GM21515 (cell line): Measurements from ENCODE around the gene MYO9B.
A peak's percentile ranks its signal among the peaks of the same experiment; 100 is the strongest.

ENCODE experiments used
- ATAC-seq: cut with Tn5 transposase; IDR thresholded peaks from one replicate; pipeline ENCODE4 v1.9.1; 2021; ENCODE audit not compliant: unreplicated experiment

Gene MYO9B, protein sequence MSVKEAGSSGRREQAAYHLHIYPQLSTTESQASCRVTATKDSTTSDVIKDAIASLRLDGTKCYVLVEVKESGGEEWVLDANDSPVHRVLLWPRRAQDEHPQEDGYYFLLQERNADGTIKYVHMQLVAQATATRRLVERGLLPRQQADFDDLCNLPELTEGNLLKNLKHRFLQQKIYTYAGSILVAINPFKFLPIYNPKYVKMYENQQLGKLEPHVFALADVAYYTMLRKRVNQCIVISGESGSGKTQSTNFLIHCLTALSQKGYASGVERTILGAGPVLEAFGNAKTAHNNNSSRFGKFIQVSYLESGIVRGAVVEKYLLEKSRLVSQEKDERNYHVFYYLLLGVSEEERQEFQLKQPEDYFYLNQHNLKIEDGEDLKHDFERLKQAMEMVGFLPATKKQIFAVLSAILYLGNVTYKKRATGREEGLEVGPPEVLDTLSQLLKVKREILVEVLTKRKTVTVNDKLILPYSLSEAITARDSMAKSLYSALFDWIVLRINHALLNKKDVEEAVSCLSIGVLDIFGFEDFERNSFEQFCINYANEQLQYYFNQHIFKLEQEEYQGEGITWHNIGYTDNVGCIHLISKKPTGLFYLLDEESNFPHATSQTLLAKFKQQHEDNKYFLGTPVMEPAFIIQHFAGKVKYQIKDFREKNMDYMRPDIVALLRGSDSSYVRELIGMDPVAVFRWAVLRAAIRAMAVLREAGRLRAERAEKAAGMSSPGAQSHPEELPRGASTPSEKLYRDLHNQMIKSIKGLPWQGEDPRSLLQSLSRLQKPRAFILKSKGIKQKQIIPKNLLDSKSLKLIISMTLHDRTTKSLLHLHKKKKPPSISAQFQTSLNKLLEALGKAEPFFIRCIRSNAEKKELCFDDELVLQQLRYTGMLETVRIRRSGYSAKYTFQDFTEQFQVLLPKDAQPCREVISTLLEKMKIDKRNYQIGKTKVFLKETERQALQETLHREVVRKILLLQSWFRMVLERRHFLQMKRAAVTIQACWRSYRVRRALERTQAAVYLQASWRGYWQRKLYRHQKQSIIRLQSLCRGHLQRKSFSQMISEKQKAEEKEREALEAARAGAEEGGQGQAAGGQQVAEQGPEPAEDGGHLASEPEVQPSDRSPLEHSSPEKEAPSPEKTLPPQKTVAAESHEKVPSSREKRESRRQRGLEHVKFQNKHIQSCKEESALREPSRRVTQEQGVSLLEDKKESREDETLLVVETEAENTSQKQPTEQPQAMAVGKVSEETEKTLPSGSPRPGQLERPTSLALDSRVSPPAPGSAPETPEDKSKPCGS (N-terminal part only)

DNA sequence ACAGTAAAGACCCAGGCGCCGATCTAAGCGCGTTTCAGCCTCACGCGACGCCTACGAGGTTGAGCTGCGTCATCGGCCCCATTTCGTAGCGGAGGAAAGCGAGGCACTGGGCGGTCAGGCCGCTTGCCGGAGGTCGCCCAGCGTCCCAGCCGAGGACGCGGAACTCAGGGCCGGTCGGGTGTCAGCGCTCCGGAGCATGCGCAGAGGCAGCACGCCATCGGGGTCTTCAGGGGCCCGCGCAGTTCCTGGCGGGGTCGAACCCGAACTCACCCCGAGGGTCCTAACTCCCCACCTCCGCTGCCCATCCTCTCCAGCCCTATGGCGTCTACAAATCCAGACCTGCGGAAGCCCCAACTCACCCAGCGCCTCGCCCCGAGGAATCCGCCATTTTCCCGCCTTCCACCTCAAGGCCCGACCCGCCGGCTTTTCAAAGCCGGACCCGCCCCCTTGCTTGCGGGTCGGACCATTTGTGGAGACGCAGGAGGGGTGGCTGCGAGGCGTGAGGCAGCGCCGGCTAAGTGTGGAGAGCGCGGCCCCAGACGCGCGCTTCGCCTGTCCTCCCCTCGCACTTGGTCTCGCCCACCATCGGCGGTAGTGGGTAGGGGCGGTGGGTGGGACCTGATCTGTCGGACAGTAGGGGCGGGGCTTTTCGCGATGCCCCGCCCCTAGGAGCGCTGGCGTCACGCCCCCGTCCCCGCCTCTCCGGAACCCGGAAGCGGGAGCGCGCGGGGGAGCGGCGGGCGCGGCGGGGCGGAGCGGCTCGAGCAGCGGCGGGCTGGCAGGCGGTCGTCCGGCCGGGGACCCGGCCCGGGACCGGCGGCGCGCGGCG lies at the start of gene MYO9B, which contains the start of gene HAUS8:
Gene MYO9B, plus strand, starts transcription at position 743 of the 829 bp plus-strand sequence. CDS start 25,941 bp downstream, outside the sequence.
Gene HAUS8, minus strand, starts transcription at position 418 of the 829 bp plus-strand sequence. Its CDS starts 30 bp downstream, at position 388.
- ATAC-seq, result peak; percentile 74

DNA sequence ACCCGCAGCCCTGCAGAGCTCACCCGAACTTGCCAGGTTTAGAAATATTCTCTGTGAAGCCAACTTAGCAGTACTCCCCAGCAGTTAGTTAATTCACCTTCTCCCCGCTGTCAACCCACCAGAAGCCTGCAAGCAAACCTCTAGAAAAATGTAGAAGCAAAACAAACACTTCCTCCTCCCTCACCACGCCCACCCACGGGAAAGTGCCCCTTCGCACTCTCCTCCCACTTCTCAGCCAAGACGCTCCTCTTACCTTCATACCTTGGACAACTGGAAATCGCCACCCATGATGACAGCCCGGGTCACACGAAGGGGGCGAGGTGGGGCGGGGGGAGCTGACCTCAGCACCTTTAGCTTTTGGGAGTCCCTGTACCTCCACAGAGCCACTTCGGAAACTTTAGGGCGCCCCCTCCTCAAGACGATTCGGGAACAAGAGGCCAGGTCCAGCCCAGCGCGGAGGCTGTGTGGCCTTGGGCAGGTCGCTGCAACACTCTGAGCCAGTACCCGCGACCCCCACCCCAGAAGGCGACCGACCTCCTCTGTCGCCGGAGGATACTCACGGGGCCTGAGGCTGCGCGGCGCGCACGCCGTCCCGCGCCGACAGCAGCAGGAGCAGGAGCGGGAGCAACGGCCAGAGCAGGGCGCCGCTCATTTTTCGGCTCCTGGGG lies 49.5 kb upstream of the MYO9B start:
- no peak for ATAC-seq

DNA sequence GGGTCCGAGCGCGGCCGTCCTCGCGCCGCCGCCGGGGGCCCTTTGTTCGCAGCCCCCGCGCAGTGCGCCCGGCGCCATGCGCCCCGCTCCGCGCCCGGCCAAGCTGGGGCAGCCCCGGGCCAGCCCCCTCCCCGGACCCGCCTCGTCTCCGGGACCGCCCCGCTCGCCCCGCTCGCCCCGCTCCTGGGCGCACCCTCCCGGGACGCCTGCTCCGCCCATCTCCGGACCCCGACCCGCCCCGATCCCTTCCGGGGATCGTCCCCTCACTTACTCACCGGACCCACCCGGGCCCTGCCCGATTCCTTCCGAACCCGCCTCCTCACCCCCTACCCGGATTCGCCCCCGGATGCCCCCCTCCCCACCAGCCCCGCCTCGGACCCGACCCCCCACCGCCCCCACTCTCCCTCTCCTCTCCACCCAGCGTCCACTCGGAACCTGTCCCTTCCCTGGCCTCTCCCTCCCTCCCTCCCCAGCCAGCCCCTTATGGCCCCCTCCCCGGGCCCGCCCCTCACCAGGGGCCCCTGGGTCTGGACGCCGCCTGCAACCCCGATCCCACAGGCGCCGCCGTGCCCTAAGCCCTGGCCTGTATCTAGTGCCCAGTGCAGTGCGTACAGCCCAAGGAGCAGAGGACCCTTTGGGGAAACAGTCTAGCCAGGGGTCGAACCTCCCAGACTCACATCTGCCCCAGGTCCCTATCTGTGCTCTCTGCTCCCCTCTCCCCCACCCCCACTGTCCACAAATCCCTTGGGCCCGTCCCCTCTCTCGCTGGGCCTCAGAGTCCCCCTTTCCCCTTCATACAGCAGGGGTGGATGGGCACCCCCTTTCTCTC lies 48.7 kb upstream of the MYO9B start, which contains the start of gene CPAMD8:
Gene CPAMD8, minus strand, starts transcription at position 105 of the 829 bp plus-strand sequence. CDS start 168 bp downstream, outside the sequence.
- no peak for ATAC-seq

DNA sequence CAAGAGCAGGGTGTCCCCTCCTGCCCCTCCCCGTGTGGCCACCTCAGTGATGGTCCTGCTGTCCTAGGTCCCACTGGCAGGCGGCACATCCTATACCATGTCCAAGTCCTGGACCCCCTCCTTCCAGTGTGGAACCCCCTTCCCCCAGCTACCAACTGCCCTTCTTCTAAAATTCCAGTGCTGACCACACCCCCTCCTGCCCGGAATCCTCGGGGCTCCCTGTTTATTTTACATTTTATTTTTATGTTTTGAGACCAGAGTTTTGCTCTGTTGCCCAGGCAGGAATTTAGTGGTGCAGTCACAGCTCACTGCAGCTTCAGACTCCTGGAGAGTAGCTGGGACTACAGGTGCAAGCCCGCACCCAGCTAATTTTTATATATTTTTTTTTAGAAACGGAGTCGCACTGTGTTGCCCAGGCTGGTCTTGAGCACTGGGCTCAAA lies 48.0 kb upstream of the MYO9B start:
- no peak for ATAC-seq

DNA sequence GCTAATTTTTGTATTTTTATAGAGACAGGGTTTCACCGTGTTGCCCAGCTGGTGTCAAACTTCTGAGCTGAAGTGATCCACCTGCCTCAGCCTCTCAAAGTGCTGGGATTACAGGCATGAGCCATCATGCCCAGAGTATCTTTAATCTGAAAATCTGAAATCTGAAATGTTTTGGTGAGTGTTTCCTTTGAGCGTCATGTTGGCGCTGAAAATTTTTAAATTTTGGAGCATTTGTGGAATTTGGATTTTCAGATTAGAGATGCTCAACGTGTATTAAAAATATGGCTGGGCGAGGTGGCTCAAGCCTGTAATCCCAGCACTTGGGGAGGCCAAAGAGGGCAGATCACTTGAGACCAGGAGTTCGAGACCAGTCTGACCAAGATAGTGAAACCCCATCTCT lies 43.8 kb upstream of the MYO9B start:
- ATAC-seq, result no peak

DNA sequence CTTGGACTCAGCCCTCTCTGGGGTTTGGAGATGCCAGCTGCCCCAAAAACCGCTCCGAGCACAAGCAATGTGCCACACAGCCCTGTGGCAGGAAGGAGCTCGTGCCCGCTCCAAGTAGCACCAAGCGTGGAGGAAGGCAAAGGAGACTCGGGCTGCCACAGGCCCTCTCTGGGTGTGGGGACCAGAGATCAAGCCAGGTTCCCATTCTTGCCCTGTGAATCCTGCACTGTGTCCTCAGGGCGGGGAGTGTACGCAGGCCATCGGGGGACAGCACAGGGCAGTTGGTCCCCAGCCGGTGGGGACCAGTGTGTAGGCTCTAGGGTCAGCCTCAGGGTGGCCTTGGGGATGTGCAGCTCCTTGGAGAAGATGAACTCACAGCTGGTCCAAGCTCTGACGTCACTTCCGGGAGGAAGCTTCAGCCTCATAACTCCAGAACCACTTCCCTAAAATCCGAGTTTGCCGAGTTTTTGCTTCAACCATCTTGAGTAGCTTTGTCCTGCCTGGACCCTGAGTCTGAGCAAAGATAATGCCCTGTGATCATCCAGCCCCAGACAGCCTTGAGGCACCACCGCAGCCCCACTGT lies 39.6 kb upstream of the MYO9B start:
- ATAC-seq, result no peak

DNA sequence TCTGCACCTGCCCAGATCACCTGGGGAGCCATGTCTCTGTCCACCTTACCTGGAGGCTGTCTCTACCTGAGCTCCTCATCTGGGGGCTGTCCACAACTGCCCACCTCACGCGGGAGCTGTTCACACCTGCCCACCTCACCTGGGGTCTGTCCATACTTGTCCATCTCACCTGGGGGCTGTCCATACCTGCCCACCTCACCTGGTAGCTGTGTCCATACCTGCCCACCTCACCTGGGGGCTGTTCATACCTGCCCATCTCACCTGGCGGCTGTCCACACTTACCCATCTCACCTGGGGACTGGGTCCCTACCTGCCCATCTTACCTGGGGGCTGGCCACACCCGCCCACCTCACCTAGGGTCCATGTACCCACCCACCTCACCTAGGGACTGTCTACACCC lies 38.9 kb upstream of the MYO9B start:
- no peak for ATAC-seq

DNA sequence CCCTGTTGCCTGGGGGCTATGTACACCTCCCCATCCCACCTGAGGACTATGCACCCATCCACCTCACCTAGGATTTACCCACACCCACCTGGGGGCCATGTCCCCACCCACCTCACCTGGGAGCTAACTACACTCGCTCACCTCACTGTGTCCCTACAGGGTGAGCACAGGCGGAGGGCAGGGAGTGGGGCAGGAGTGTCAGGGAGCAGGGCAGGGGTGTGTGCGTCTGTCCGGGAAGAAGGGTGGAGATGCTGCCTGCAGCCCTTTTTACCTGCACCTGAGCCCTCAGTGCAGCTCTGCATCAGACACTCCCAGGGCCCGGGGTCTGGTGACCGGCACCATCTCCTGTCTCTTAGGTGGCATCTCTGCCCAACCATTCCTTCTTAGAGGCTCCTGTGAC lies 38.4 kb upstream of the MYO9B start:
- no peak for ATAC-seq

DNA sequence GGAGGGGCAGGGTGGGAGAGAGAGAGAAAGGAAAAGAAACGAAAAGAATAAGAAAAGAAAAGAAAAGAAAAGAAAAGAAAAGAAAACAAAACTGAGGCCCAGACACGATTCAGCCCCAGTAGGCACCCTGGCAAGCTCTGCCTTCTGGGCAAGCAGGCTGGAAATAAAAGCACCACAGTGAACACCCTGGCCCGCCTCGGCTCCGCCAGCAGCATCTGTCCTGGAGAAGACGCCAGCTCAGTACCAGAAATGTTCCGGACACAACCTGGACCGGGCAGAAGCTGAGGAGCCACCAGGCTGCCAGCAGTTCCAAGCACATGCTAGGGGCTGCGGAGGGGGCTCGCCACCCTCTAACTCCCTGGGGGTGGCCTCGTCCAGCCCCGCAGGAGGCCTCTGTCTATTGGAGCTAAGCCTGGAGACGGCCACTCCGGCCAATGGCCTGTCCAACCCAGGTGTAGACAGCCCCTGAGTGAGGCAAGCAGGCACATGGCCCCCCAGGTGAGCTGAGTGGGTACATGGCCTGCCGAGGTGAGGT lies 37.5 kb upstream of the MYO9B start:
- no peak for ATAC-seq

DNA sequence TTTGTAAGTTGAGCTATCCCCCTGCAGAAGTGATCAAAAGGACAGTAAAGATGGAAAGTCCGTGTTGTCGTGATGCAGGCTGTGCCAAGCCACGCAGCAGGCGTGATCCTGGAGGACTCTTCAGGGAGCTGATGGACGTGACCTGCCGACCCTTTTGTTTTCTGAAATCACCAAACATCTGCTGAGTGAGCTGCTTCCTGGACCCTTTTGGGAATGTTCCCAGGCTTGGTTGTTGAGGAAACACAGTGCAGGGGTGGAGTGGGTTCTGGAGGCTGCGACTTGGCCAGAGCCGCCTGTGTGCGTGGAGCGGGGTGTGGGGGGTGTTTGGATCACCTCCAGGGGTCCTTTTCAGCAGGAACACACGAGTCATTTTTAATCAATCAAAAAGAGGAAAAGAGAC lies 33.6 kb upstream of the MYO9B start:
- ATAC-seq, result no peak

DNA sequence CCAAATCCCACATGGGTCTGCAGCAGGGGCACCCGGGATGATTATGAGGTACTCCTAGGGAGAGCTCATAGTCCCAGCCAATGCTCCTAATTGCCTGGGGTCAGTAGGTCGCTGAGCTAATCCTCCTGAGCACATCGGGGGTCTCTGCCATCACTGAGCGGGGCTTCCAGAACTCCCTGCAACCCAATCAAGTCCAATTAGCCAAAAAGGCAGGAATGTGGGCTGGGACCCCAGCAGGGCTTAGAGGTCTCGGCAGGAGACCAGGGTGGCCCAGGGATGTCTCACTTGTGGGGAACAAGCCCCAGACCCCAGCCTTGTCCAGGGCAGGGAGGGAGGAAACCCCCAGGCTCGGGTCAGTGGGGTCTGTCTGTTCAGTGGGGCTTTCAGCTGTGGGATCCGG lies 31.8 kb upstream of the MYO9B start:
- no peak for ATAC-seq

DNA sequence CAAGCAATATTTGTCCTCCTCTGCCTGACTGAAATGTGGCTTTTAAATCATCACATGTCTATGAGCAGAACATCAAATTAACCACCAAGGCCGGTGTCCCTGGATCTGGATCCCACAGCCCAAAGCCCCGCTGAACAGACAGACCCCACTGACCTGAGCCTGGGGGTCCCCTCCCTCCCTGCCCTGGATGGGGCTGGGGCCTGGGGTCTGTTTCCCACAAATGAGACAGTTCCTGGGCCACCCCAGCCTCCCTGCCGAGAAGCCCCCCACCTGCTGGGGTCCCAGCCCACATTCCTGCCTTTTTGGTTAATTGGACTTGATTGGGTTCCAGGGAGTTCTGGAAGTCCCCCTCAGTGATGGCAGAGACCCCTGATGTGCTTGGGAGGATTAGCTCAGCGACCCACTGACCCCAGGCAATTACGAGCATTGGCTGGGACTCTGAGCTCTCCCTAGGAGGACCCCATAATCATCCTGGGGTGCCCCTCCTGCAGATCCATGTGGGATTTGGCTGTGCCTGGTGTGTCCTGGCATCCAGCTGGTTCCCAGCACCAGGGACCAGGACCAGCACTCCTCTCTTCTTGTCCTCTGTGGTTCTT lies 29.6 kb upstream of the MYO9B start:
- ATAC-seq, result no peak

DNA sequence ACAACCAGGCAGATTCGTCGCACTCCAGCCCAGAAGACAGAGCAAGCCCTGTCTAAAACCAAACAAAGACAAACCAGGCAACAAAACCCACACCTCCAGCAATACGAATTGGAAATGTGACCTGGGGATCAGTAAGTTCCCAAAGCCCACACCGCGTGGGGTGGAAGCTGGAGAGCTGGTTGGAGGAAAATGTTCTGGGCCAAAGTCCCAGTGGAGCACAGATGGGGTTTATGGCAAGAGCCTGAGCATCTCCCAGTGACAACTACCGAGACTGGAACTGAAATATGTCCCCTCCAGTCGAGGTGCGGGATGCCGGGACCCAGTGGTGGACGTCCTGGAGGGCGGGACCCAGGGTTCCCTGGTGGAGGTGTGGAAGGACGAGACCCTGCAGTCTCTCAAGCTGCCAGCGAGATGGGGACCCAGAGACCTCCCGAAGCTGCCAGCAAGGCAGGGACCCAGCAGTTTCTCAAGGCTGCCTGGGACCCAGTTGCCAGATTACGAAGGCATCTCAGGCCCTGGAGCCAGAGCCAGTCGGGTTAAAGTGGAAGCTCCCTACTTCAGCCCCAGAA lies 26.6 kb upstream of the MYO9B start:
- ATAC-seq, result no peak

DNA sequence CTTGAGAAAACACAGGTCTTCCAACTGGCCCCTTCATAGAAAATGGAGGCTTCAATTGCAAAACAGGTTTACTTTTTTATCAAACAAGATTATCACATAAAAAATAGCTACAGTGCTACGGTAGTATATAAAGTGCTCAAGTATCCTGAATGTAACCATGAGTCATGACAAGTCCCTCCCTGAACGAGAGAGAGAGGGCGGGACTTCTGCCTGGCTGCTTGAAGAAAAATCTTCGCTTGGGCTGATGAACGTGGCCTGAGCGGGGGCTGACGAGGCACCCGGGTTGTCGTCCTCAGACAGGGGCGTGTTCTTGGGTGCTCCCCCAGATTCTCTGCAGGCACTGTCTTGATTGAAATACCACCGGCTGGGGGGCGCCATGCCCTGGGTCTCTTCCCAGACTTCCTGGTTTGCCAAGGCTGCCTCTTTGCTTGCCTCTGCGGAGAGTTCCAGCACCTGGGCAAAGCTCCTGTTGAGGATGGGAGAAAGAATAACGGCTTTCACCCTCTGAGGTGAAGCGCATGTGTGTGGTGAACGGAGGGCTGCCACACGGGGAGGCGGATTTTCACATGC lies 25.8 kb upstream of the MYO9B start:
- no peak for ATAC-seq

DNA sequence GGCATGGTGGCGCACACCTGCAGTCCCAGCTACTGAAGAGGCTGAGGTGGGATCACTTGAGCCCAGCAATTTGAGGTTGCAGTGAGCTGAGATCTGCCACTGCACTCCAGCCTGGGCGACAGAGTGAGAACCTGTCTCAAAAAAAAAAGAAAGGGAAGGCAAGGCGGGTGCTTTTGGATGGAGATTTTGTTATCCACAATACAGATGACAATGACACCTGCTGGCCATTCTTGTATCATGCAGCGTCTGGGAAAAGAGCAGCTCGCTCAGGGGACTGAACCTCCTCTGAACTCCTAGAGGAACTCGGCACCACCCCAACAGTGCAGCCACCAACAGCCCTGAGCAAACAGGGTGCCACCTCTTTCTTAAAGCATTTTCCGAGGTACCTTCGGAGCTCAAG lies 23.1 kb upstream of the MYO9B start:
- ATAC-seq, result no peak

DNA sequence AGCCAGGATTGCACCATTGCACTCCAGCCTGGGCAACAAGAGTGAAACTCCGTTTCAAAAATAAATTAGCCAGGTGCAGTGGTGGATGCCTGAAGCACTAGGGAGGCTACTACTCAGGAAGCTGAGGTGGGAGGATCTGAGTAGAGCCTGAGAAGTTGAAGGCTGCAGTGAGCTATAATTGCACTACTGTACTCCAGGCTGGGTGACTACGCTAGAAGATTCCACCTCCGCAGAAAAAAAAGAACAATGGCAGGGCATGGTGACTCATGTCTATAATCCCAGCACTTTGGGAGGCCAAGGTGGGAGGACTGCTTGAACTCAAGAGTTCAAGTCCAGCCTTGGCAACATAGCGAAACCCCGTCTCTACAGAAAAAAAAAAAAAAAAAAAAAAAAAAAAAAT lies 20.8 kb upstream of the MYO9B start:
- ATAC-seq, result no peak

DNA sequence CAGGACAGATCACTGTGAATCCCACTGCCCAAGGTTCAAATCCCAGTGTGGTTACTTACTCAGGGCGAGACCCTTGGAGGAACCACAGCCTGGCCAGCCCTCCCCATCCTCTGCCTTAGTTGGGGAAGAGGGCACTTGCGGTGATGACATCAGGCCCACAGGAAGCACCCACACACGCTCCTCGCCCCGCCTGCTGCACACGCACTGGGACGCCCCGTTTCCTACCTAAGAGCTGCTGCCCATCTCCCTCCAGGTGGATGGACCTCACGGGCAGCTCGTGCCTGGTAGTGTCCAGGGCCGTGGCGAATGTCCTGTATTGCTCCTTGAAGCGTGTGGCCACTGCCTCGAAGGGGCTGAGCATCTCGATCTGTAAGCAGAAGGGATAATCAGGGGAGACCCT lies 19.9 kb upstream of the MYO9B start:
- no peak for ATAC-seq
